ENCODE results near the gene CEMIP. TPM values are rescaled to one million over a fixed set of nuclear protein-coding genes. Genes with fewer than 3 reads are reported as not detected.

Gene CEMIP
- total and polyA plus RNA-seq, 10 of the 15 experiments (the other 5 are each of a cell fraction or from before 2014, with no cell fraction given): 0.01 to 0.44 (median 0.16) TPM; not detected in 6

- no peaks in the 10 kb centered on the region for H3K79me2 ChIP-seq (ENCODE audit: control insufficient read depth, insufficient read depth, low read length)
- no peak overlapping the region for H3K9ac ChIP-seq (ENCODE audit: control insufficient read depth, insufficient read depth, low read length)
- SMC1A ChIA-PET (ENCODE audit: uncharacterized antibody, unreplicated experiment): interaction anchor here (0.8 kb wide), 1 partner anchor 191 kb away, joined by 4 read pairs; no protein-coding TSS in a partner anchor
- H3K27me3 ChIP-seq (replicated peaks in 1 of 2; ENCODE audit: control insufficient read depth in 2 of 2, insufficient read depth in 2 of 2, low read length in 1 of 2): no peaks in the 10 kb centered on the region
- 97% methylated on average over 8 of the region's 8 CpGs for WGBS (ENCODE audit: insufficient coverage, insufficient replicate concordance, low lambda C conversion rate, missing lambda C conversion rate)
- H3K9me3 ChIP-seq (replicated peaks; ENCODE audit: control insufficient read depth, insufficient read depth, low read length): no peaks in the 10 kb centered on the region
- no peak overlapping the region for H3K4me2 ChIP-seq (ENCODE audit: control insufficient read depth, insufficient read depth)
- RAD21 ChIA-PET (ENCODE audit: unreplicated experiment): interaction anchor here (1.0 to 2.2 kb wide), 2 partner anchors 9 to 183 kb away, joined by 3 to 8 read pairs; no protein-coding TSS in a partner anchor
- in situ Hi-C loops (cut with MboI): no loop called here
- H4K20me1 ChIP-seq (ENCODE audit: control insufficient read depth, insufficient read depth): no peaks in the 10 kb centered on the region
- no peak overlapping the region for H2AFZ ChIP-seq (ENCODE audit: control insufficient read depth, low read depth, low read length)
- CTCF ChIA-PET: interaction anchor here (0.6 to 4.1 kb wide), 5 partner anchors 9 to 401 kb away, joined by 3 to 28 read pairs (median 3); no protein-coding TSS in a partner anchor
- H3K4me1 ChIP-seq (ENCODE audit: control insufficient read depth, insufficient read depth, low read length): no peaks in the 10 kb centered on the region
- BruUV-seq (replicated peaks): no TSS peak
- TF ChIP-seq KAT2A (conservative IDR thresholded peaks at IDR 0.05; ENCODE audit: control insufficient read depth, low read depth, low read length) (no peak), NFIC (IDR thresholded peaks at IDR 0.05; ENCODE audit: low read depth, low read length) (no peak), MTA2 (IDR thresholded peaks at IDR 0.05; ENCODE audit: low read depth) (no peak), SIN3A (IDR thresholded peaks at IDR 0.05; ENCODE audit: low read depth, low read length) (no peak), CEBPB (IDR thresholded peaks at IDR 0.05; ENCODE audit: borderline replicate concordance in 1 of 2, low read depth in 2 of 2, low read length in 2 of 2) (no peak), SMAD1 (IDR thresholded peaks at IDR 0.05; ENCODE audit: low read depth, partially characterized antibody) (no peak), NBN (IDR thresholded peaks at IDR 0.05) (no peak)
- no peak for FAIRE-seq
- intact Hi-C loops (cut with micrococcal nuclease; ENCODE audit: unreplicated experiment): no loop called here
- POLR2A ChIA-PET: no interaction called here
- no peak for DNase-seq (ENCODE audit: low read depth, low spot score)
- H3K36me3 ChIP-seq (ENCODE audit: control insufficient read depth in 2 of 2, insufficient read depth in 2 of 2, low read length in 1 of 2): no peaks in the 10 kb centered on the region; a peak in 1 of 4 replicates
- H3K27ac ChIP-seq (ENCODE audit: control insufficient read depth, insufficient read depth): no peak overlapping the region
- H3K4me3 ChIP-seq: no peak overlapping the region
- ATAC-seq: no peak
These were observed 187.4 kb downstream of the CEMIP start for GRCh38 chr15:80966431-80967197.

Data from GM12878 (cell line).